Putamen (tissue), 1 donor: ENCODE results near the gene HSPA4L.

Source experiments
- DNase-seq: peaks from one replicate; pipeline ENCODE4 v3.0.0-alpha.2; 2016; ENCODE audit warnings: low spot score

The HSPA4L gene

DNA sequence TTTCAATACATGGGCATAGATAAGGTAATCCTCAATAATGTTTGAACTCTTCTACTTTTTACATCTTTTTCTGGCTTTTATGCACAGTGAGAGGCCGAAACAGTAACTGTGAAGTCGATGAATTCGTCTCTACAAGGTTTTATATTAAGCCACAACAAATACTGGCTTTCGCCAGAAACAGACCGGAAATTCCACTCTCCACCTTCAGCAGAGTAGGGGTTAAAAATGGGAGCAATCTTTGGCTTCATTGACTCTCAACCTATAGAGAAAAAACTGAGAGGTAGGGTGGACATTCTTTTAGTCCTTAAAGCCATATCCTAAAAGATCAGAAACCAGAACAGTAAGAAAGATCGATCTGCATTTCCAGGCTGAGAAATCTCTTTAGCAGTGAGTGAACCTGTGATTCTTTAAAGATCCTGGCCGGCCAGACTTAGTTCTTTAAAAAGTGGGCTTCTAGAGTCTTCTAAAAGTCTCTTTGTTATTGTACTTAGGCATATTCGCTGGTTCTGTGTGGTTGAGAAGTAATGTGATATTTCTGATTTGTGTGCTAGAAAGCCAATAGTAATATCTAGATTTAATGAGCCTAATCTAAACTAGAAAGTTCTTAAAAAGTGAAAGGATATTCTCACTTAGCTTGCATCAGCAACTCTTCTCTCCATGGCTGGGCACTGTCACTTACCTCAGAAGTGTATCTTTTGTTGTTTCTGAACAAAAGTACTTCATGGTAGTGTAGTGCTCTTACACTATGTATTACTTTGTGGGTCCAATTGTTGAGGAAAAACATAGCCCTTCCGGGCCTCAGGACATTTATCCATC is 2.0 kb downstream of the HSPA4L start:
- DNase-seq = no peak

GRCh38 chr4:127788517-127788916 is 6.4 kb downstream of the HSPA4L start:
- no peak for DNase-seq

DNA sequence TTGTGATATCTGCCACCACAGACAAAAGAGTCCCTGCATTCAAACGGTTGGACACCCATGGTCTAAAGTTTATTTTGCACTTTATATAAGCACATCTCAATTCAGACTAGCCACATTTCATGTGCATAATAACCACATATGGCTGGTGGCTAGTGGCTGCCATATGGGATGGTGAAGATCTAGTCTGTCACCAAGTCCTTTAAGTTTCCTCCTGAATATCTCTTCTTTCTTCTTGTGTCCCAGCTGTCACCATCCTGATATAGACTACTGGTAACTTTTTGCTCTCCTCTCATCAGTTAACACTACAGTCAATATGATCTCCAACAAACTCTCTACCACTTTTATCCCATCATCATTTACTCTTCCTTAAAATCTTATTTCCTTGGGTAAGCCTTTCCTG is 9.3 kb downstream of the HSPA4L start:
- no peak for DNase-seq

DNA sequence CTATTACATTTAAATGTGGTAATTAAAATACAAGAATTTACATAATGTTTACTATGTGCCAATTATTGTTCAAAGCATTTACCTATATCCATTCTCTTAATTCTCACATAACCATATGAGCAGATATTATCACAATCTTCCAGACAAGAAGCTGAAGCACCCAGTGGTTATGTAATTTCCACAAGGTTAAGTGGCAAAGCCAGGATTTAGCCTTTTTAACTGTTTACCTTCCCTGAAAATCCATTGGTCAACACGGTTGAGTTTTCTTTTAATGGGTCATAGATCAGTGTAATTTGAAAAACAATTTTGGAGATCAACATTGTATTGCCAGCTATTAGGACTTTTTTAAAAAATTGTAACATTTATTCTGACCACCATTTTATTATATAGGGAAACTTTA is 11.4 kb downstream of the HSPA4L start:
- DNase-seq = no peak

DNA sequence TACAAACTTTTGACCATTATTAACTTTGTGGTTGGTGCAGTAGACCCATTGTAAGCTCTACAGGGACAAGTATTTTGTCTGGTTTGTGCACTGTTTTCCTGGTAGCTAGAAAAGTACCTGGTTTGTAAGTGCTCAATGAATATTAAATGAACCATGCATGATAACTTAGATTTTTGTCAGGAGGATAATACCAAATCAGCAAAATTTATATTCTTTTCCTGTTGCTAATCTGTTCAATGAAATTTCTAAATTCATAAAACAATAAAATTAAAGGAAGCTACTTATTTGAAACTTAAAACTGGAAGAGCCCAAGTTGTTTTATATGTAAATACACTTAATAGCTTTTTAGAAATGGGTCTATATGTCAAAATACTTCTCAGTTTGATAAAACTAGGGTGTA is 17.6 kb downstream of the HSPA4L start:
- DNase-seq = no peak

- no peak for DNase-seq
These were observed 27.2 kb downstream of the HSPA4L start for GRCh38 chr4:127809173-127809800.

DNA sequence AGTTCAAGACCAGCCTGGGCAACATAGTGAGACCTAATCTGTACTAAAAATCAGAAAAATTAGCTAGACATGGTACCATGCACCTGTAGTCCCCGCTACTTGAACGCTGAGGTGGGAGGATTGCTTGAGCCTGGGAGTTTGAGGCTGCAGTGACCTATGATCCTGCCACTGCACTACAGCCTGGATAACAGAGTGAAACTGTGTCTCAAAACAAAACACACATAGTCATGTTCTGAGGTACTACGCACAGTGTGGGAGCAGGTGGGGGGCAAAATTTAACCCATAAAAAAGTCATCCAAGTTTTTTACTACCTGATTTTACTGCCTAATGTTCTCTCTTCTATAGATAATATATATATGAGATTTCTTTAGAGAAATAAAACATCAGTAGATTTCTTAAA is 28.4 kb downstream of the HSPA4L start:
- no peak for DNase-seq

GRCh38 chr4:127822430-127822829 is 40.3 kb downstream of the HSPA4L start:
- no peak for DNase-seq

- DNase-seq = no peak
These were observed 46.0 kb downstream of the HSPA4L start for GRCh38 chr4:127828121-127828520.

- DNase-seq = no peak
These were observed 46.9 kb downstream of the HSPA4L start for GRCh38 chr4:127829014-127829413.

- no peak for DNase-seq
These were observed 50.5 kb downstream of the HSPA4L start for GRCh38 chr4:127832585-127832984.

DNA sequence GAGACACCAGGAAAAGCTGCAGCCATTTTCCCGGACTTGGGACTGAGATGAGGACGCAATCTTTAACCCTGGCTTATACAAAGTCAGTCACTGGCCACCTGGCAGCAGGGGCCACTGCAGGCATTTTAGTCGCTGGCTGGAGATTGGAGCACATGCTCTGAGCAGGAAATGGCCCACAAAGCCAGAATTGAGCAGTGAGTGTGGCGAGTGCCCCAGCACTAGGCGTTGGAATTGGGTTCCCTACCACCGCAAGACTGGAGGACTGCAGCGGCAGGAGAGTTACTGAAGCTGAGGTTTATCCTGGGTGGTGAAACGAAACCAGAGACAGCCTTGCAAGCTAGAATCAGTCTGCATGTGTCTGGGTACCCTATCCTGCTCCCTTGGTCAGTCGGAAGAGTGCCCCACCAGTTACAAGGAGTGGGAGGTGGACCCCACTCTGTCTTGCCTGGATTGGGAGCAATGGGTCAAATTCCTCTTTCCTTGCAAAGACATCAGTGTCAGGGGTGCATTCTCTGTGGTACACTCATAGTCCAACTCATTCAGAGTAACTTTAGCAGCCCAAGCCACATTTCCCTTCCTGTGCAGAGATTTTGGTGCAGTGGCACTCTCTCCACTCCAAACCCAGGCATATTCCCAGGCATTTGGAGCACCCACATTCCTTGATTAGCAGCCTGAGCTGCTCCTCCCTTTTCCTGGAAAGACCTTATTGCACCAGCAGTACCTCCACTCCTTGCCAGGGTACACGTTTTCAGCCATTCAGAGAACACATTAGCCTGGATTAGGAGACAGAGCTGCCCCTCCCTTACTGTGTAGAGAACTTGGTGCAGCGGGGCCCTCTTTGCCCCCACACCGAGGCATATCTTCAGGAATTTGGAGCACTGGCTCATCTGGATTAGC is 61.8 kb downstream of the HSPA4L start:
- no peak for DNase-seq

DNA sequence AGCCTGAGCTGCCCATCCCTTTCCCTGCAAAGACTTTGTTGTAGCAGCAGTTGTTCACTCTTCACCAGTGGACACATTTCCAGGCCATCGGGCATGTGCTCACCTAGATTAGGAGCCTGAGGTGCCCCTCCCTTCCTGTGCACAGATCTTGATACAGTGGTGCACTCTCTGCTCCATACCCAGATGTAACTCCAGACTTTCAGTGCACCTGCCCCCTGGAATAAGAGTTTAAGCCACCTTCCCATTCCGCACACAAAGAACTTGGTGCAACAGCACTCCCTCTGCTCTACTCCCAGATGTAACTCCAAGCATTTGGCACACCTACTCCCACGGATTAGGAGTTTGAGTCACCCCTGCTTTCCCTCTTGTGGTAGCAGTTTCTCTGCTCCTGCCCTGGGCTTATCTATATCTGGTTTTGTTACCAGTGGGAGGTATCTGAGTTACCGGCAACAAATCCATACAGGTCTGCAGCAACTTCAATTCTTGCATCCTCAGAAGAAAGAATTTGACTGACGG is 62.5 kb downstream of the HSPA4L start:
- DNase-seq = peak; percentile 8

DNA sequence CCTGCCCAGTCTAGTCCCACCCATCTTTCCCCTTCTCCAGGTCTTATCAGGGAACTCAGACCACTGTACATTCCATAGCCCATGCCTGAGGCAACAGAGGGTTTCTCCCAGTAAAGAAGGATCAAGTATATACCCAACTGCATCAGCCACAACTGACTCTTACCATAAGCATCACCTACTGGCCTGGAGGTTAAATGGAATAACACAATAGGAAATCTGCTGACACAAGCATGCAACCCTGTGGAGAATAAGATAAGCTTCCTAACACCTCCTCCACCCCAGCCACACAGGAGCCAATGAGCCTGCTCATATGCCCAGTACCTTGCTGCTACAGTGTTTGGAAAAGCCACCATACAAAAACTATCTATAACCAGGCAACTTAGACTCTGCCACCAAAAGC is 63.9 kb downstream of the HSPA4L start:
- no peak for DNase-seq

DNA sequence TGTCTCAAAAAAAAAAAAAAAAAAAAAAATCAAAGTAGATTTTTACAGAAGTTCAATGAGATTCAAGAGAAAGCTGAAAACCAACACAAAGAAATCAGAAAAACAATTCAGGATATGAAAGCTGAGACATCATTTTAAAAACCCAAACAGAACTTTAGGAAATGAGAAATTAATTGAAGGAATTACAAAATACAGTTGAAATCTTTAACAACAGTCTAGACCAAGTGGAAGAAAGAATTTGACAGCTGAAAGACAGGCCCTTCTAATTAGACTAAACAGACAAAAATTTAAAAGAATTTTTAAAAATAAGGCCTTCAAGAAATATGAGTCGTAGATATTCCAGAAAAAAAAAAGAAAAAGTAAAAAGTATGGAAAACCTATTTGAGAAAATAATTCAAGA is 64.6 kb downstream of the HSPA4L start:
- DNase-seq = no peak

GRCh38 chr4:127849505-127850234 is 67.5 kb downstream of the HSPA4L start:
- no peak for DNase-seq

DNA sequence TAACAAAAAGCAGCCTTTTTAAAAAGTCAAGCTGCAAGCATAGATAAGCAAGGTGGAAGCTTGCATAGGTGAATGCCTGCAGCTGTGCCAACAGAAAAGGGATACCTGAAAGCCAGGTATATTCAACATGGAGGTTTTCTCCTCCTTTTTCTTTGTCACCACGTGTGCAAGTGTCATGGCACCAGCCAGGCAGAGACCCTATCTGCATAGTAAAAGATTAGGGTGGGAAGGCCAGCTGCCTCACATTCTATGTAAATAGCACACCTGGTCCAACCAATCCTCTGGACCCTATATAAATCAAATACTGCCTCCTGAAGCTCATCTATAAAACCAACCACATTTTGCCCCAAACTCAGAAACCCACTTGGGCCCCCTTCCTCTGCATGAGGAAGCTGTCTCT is 70.5 kb downstream of the HSPA4L start:
- no peak for DNase-seq

DNA sequence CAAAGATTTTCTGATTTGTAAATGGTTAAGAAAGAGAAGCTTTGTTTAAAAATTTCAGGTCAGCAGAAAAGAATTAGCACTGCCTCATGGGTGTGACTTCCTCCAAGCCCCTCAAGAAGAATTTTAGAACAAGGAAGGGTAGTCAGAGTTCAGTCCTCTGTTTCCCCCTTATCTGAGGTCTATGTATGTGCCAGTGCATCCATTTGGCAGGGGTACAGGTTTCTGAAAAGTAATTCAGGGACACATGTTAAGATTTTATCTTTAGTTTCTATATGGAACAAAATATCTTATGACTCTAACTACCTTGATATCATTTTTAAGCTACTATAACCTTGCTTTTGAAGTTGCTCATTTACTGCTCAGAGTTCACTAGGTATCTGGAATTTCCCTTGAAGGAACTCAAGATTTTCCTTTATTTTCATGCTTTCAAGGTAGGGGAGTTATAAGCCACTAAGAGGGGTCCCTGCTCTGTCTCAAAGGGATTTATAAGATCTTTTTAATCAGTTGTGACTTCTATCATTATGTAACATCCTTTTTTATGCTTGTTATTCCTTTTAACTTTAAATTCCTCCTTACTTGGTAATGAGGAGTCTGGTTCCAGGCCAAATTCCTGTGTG is 74.2 kb downstream of the HSPA4L start:
- no peak for DNase-seq

DNA sequence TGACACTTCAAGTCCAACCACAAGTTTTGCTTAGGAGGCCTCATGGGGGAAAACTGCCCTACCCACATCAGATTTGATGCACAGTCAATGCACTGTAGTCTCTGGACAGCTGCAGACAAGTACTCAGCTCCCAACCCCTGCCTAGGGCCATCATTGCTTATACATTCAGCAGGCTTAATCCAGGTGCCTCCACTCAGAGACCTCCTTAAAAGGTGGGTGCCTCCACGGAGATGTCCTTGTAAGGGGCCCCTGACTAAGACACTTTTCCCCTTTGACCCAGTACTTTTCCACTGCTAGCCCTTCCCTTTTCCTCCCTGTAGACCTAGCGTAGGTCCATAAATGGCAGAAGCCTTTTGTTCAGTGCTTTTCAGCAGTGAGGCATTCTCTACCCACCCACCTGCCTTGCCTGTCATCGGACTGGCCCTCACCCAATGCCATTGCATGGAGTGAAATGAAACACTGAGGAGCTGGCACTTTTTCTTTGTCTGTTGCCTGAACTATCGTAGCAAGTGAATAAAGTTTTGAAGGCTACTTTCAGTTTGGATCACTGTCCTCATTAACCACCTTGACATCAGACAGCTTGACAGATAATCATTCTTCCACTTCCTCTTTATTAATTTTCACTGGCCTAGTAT is 74.8 kb downstream of the HSPA4L start:
- no peak for DNase-seq

DNA sequence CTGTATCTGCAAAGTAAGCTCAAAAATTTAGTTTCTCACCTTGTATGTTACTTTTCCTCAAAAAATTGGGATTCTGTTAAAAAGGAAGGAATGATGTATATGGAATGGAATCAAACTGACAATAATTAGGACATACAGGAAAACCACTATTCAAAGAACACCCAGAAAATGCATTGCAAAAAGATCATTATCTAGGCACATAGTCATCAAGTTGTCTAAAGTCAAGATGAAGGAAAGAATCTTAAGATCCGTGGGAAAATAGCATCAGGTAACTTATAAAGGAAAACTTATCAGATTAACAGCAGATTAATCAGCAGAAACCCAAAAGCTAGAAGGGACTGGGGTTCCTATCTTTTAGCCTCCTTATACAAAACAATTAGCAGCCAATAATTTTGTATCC is 75.5 kb downstream of the HSPA4L start:
- no peak for DNase-seq

- no peak for DNase-seq
These were observed 86.1 kb downstream of the HSPA4L start for GRCh38 chr4:127868196-127868595.
